ENCODE results near the gene UXS1.

- no peak for TF ChIP-seq CTCF (conservative IDR thresholded peaks at IDR 0.05)
- TF ChIP-seq ZFX (IDR thresholded peaks at IDR 0.05) = no peak
Measured at GRCh38 chr2:106062627-106063026, 131.5 kb downstream of the UXS1 start.

Measured in C4-2B (cell line).